Fibroblast of lung (primary cell): ENCODE results near the gene CUL1.

ENCODE experiments used
- CTCF ChIP-seq, 2 donors: IDR thresholded peaks in 1 of 2; conservative IDR thresholded peaks in 1 of 2; 1 replicate in 1 of 2; 2 replicates in 1 of 2; pipeline ENCODE4 v1.5.1; 2011 to 2012; ENCODE audit warnings: low read length in 2 of 2, control low read depth in 1 of 2, inconsistent platforms in 1 of 2, low read depth in 1 of 2, mild to moderate bottlenecking in 1 of 2
- EZH2 ChIP-seq: IDR thresholded peaks from 2 replicates; pipeline ENCODE4 v1.5.1; 2012; ENCODE audit warnings: low read length, control low read depth, mild to moderate bottlenecking; ENCODE audit errors: missing control alignments

- TF ChIP-seq CTCF (conservative IDR thresholded peaks at IDR 0.05 in 1 of 2, IDR thresholded peaks at IDR 0.05 in 1 of 2; ENCODE audit: low read depth in 1 of 2, low read length in 2 of 2), result no peak
- no peak for TF ChIP-seq EZH2
These were observed 24.0 kb upstream of the CUL1 start for GRCh38 chr7:148674689-148675088.
